Measurements from ENCODE around the gene PDE11A.

DNA sequence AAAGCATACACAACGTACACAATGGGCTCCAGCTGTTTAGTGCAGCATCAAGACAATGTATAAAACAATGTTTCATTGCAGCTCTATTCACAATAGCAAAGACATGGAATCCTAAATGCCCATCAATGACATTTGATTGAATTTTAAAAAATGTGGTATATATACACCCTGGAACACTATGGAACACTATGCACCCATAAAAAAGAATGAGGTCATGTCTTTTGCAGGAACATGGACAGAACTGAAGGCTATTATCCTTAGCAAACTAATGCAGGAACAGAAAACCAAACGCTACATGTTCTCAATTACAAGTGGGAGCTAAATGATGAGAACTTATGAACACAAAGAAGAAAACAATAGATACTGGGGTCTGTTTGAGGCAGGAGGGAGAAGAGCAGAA is 364.5 kb downstream of the PDE11A start:
- TF ChIP-seq, protein P1, sequence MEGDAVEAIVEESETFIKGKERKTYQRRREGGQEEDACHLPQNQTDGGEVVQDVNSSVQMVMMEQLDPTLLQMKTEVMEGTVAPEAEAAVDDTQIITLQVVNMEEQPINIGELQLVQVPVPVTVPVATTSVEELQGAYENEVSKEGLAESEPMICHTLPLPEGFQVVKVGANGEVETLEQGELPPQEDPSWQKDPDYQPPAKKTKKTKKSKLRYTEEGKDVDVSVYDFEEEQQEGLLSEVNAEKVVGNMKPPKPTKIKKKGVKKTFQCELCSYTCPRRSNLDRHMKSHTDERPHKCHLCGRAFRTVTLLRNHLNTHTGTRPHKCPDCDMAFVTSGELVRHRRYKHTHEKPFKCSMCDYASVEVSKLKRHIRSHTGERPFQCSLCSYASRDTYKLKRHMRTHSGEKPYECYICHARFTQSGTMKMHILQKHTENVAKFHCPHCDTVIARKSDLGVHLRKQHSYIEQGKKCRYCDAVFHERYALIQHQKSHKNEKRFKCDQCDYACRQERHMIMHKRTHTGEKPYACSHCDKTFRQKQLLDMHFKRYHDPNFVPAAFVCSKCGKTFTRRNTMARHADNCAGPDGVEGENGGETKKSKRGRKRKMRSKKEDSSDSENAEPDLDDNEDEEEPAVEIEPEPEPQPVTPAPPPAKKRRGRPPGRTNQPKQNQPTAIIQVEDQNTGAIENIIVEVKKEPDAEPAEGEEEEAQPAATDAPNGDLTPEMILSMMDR (IDR thresholded peaks at IDR 0.05 in 8 of 11, conservative IDR thresholded peaks at IDR 0.05 in 3 of 11), result no peak
- no peak for TF ChIP-seq POLR2A (IDR thresholded peaks at IDR 0.05)
